HEK293 (cell line): ENCODE results near the gene COX7A2.

Experiments used
- CTCF ChIA-PET: fragments of 350-600 bp; formaldehyde crosslinking; extraction: SDS; loops from one replicate; lab custom pipeline; 2021; ENCODE audit warnings: antibody characterized with exemption; lab: Yijun Ruan, JAX
- POLR2A ChIA-PET: fragments of 300-600 bp; formaldehyde crosslinking; extraction: SDS; loops from one replicate; lab custom pipeline; 2020; ENCODE audit warnings: antibody characterized with exemption, inconsistent platforms; lab: Yijun Ruan, JAX
- H3K27ac ChIP-seq: fragments of 200-500 bp; sonication (Bioruptor generic); 2 replicates; pipeline ENCODE4 v1.5.1; 2014; ENCODE audit warnings: low read depth, low read length, control low read depth, inconsistent platforms; ENCODE audit errors: extremely low read depth
- H3K36me3 ChIP-seq, 2 experiments: fragments of 200-500 bp in 1 of 2; sonication (Bioruptor generic) in 1 of 2; 1 replicate in 1 of 2; 2 replicates in 1 of 2; pipeline ENCODE4 v1.5.1; 2014 to 2017; ENCODE audit warnings: inconsistent platforms in 2 of 2, low read length in 2 of 2; ENCODE audit not compliant: control insufficient read depth in 2 of 2, insufficient read depth in 1 of 2
- H3K4me1 ChIP-seq: fragments of 200-500 bp; sonication (Bioruptor generic); 2 replicates; pipeline ENCODE4 v1.5.1; 2014; ENCODE audit warnings: mild to moderate bottlenecking, low read length, inconsistent platforms; ENCODE audit not compliant: control insufficient read depth, insufficient read depth
- H3K4me3 ChIP-seq: 2 replicates; pipeline ENCODE4 v1.5.1; 2011; ENCODE audit warnings: low read depth, mild to moderate bottlenecking, control low read depth, low read length, moderate library complexity
- H3K9me3 ChIP-seq: fragments of 200-500 bp; sonication (Bioruptor generic); 2 replicates; pipeline ENCODE4 v1.5.1; 2014; ENCODE audit warnings: low read depth, low read length, inconsistent platforms; ENCODE audit not compliant: control insufficient read depth, insufficient read depth
- REST ChIP-seq: fragments of 450-650 bp; formaldehyde crosslinking; IDR thresholded peaks from 2 replicates; pipeline ENCODE4 v1.5.1; 2016; ENCODE audit warnings: missing biosample characterization, missing genetic modification characterization
- SP7 ChIP-seq: fragments of 450-650 bp; formaldehyde crosslinking; IDR thresholded peaks from 2 replicates; pipeline ENCODE4 v1.5.1; 2016; ENCODE audit warnings: missing biosample characterization, missing genetic modification characterization
- ZBTB48 ChIP-seq: fragments of 450-650 bp; formaldehyde crosslinking; IDR thresholded peaks from 2 replicates; pipeline ENCODE4 v1.5.1; 2016; ENCODE audit warnings: missing biosample characterization, missing genetic modification characterization
- ZNF169 ChIP-seq: fragments of 450-650 bp; formaldehyde crosslinking; IDR thresholded peaks from 2 replicates; pipeline ENCODE4 v1.5.1; 2016; ENCODE audit warnings: missing biosample characterization, missing genetic modification characterization
- ZNF394 ChIP-seq: fragments of 450-650 bp; formaldehyde crosslinking; IDR thresholded peaks from 2 replicates; pipeline ENCODE4 v1.5.1; 2016; ENCODE audit warnings: missing biosample characterization, missing genetic modification characterization, mild to moderate bottlenecking, moderate library complexity, borderline replicate concordance
- ZNF404 ChIP-seq: fragments of 450-650 bp; formaldehyde crosslinking; IDR thresholded peaks from 2 replicates; pipeline ENCODE4 v1.5.1; 2017; ENCODE audit warnings: missing biosample characterization, missing genetic modification characterization
- ZNF624 ChIP-seq: fragments of 450-650 bp; formaldehyde crosslinking; IDR thresholded peaks from 2 replicates; pipeline ENCODE4 v1.5.1; 2017; ENCODE audit warnings: missing biosample characterization, missing genetic modification characterization
- ZNF629 ChIP-seq: fragments of 450-650 bp; formaldehyde crosslinking; IDR thresholded peaks from 2 replicates; pipeline ENCODE4 v1.5.1; 2017; ENCODE audit warnings: missing biosample characterization, missing genetic modification characterization
- ZNF654 ChIP-seq: fragments of 450-650 bp; formaldehyde crosslinking; IDR thresholded peaks from 2 replicates; pipeline ENCODE4 v1.5.1; 2016; ENCODE audit warnings: low read depth, missing biosample characterization, missing genetic modification characterization
- ZNF677 ChIP-seq: fragments of 450-650 bp; IDR thresholded peaks from 2 replicates; pipeline ENCODE4 v1.5.0; 2018; ENCODE audit warnings: missing biosample characterization, mild to moderate bottlenecking, missing genetic modification characterization, moderate library complexity
- ZNF707 ChIP-seq: fragments of 450-650 bp; formaldehyde crosslinking; IDR thresholded peaks from 2 replicates; pipeline ENCODE4 v1.5.1; 2016; ENCODE audit warnings: missing biosample characterization, missing genetic modification characterization
- ZNF76 ChIP-seq: fragments of 450-650 bp; formaldehyde crosslinking; IDR thresholded peaks from 2 replicates; pipeline ENCODE4; 2016; ENCODE audit warnings: low read depth, missing biosample characterization, missing genetic modification characterization, borderline replicate concordance
- ZNF791 ChIP-seq: fragments of 450-650 bp; formaldehyde crosslinking; IDR thresholded peaks from 2 replicates; pipeline ENCODE4 v1.5.1; 2016; ENCODE audit warnings: missing biosample characterization, missing genetic modification characterization
- ZSCAN30 ChIP-seq: fragments of 450-650 bp; IDR thresholded peaks from 2 replicates; pipeline ENCODE4 v1.5.1; 2018; ENCODE audit warnings: missing biosample characterization, mild to moderate bottlenecking, missing genetic modification characterization, moderate library complexity
- ZSCAN5A ChIP-seq: fragments of 450-650 bp; formaldehyde crosslinking; IDR thresholded peaks from 2 replicates; pipeline ENCODE4 v1.5.1; 2016; ENCODE audit warnings: missing biosample characterization, missing genetic modification characterization
- ZXDB ChIP-seq: fragments of 450-650 bp; formaldehyde crosslinking; IDR thresholded peaks from 2 replicates; pipeline ENCODE4 v1.5.1; 2016; ENCODE audit warnings: missing biosample characterization, missing genetic modification characterization
- TF ChIP-seq, protein P1 (sequence below): fragments of 450-650 bp; formaldehyde crosslinking; IDR thresholded peaks from 2 replicates; pipeline ENCODE4 v1.5.1; 2016; ENCODE audit warnings: missing biosample characterization, missing genetic modification characterization
- TF ChIP-seq, protein P2 (sequence below): fragments of 450-650 bp; formaldehyde crosslinking; IDR thresholded peaks from 2 replicates; pipeline ENCODE4 v1.5.1; 2016; ENCODE audit warnings: missing biosample characterization, missing genetic modification characterization, borderline replicate concordance
- TF ChIP-seq, protein P3 (sequence below): fragments of 450-650 bp; formaldehyde crosslinking; IDR thresholded peaks from 2 replicates; pipeline ENCODE4 v1.5.1; 2016; ENCODE audit warnings: missing biosample characterization, missing genetic modification characterization

Gene COX7A2

DNA sequence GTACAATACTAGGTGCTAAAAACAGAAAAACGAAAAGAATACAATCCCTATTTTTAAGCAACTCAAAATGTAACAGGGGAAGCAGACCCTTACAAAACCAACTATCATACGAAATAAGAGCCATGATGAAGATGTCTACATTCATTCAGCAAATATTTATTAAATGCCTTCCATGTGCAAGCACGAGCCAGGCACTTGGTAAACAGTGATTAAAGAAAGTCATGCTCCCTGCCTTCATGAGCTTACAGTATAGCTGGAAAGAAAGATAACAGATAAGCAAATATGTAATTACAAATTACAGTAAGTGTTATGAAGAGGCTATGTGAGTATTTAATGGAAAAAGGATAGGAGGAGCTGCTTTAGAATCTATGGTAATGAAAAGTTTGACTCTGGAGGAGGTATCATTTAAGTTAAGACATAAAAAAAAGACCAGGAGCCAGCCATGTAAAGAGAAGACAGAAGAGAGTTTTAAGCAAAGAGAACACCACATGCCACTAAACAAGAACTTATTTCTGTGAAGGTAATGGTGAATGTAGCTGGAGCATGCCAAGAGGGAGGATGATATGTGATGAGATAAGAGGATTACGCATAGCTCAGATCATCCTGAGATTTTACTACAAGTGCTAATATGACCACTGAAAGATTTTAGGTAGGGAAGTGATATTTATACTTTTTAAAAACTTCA, 19.3 kb upstream of the COX7A2 start:
- no peak overlapping the region for H3K27ac ChIP-seq
- no peaks in the 10 kb centered on the region for H3K9me3 ChIP-seq
- POLR2A ChIA-PET: interaction anchor here (1.0 kb wide), 1 partner anchor 12 kb away, joined by 3 read pairs; no protein-coding TSS in a partner anchor
- peaks cover 10% of the 10 kb centered on the region for H3K4me1 ChIP-seq
- CTCF ChIA-PET: interaction anchor here (0.6 to 1.2 kb wide), 6 partner anchors 8 to 300 kb away, joined by 3 to 4 read pairs (median 3); no protein-coding TSS in a partner anchor
- H3K36me3 ChIP-seq: peaks cover 26 to 61% of the 10 kb centered on the region in 2 experiments
- TF ChIP-seq ZNF624 (tag by site-specific recombination) (no peak), ZXDB (tag by site-specific recombination) (no peak), ZNF629 (no peak), ZNF654 (tag by site-specific recombination) (no peak), ZBTB48 (tag by site-specific recombination) (no peak), ZSCAN5A (tag by site-specific recombination) (no peak)
- no peak overlapping the region for H3K4me3 ChIP-seq

GRCh38 chr6:75261299-75261698, 17.7 kb upstream of the COX7A2 start:
- Histone ChIP-seq H3K4me3 (no peak overlapping the region), H3K27ac (no peak overlapping the region), H3K4me1 (no peaks in the 10 kb centered on the region), H3K36me3 (peaks cover 26 to 75% of the 10 kb centered on the region in 2 experiments), H3K9me3 (no peaks in the 10 kb centered on the region)
- CTCF ChIA-PET: interaction anchor here (0.9 to 1.4 kb wide), 3 partner anchors 9 to 53 kb away, joined by 3 to 8 read pairs (median 4); no protein-coding TSS in a partner anchor
- POLR2A ChIA-PET: no interaction called here
- TF ChIP-seq ZNF404 (tag by site-specific recombination) (no peak), ZNF76 (tag by site-specific recombination) (no peak), ZNF707 (tag by site-specific recombination) (no peak), ZNF677 (tag by site-specific recombination) (no peak), REST (tag by site-specific recombination) (no peak), ZNF791 (tag by site-specific recombination) (no peak), ZSCAN30 (no peak), ZNF394 (tag by site-specific recombination) (no peak), SP7 (tag by site-specific recombination) (no peak), ZNF169 (tag by site-specific recombination) (no peak)
- TF ChIP-seq, protein P1, sequence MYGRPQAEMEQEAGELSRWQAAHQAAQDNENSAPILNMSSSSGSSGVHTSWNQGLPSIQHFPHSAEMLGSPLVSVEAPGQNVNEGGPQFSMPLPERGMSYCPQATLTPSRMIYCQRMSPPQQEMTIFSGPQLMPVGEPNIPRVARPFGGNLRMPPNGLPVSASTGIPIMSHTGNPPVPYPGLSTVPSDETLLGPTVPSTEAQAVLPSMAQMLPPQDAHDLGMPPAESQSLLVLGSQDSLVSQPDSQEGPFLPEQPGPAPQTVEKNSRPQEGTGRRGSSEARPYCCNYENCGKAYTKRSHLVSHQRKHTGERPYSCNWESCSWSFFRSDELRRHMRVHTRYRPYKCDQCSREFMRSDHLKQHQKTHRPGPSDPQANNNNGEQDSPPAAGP (tag by site-specific recombination): no peak
- TF ChIP-seq, protein P2, sequence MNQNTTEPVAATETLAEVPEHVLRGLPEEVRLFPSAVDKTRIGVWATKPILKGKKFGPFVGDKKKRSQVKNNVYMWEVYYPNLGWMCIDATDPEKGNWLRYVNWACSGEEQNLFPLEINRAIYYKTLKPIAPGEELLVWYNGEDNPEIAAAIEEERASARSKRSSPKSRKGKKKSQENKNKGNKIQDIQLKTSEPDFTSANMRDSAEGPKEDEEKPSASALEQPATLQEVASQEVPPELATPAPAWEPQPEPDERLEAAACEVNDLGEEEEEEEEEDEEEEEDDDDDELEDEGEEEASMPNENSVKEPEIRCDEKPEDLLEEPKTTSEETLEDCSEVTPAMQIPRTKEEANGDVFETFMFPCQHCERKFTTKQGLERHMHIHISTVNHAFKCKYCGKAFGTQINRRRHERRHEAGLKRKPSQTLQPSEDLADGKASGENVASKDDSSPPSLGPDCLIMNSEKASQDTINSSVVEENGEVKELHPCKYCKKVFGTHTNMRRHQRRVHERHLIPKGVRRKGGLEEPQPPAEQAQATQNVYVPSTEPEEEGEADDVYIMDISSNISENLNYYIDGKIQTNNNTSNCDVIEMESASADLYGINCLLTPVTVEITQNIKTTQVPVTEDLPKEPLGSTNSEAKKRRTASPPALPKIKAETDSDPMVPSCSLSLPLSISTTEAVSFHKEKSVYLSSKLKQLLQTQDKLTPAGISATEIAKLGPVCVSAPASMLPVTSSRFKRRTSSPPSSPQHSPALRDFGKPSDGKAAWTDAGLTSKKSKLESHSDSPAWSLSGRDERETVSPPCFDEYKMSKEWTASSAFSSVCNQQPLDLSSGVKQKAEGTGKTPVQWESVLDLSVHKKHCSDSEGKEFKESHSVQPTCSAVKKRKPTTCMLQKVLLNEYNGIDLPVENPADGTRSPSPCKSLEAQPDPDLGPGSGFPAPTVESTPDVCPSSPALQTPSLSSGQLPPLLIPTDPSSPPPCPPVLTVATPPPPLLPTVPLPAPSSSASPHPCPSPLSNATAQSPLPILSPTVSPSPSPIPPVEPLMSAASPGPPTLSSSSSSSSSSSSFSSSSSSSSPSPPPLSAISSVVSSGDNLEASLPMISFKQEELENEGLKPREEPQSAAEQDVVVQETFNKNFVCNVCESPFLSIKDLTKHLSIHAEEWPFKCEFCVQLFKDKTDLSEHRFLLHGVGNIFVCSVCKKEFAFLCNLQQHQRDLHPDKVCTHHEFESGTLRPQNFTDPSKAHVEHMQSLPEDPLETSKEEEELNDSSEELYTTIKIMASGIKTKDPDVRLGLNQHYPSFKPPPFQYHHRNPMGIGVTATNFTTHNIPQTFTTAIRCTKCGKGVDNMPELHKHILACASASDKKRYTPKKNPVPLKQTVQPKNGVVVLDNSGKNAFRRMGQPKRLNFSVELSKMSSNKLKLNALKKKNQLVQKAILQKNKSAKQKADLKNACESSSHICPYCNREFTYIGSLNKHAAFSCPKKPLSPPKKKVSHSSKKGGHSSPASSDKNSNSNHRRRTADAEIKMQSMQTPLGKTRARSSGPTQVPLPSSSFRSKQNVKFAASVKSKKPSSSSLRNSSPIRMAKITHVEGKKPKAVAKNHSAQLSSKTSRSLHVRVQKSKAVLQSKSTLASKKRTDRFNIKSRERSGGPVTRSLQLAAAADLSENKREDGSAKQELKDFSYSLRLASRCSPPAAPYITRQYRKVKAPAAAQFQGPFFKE: no peak
- TF ChIP-seq, protein P3, sequence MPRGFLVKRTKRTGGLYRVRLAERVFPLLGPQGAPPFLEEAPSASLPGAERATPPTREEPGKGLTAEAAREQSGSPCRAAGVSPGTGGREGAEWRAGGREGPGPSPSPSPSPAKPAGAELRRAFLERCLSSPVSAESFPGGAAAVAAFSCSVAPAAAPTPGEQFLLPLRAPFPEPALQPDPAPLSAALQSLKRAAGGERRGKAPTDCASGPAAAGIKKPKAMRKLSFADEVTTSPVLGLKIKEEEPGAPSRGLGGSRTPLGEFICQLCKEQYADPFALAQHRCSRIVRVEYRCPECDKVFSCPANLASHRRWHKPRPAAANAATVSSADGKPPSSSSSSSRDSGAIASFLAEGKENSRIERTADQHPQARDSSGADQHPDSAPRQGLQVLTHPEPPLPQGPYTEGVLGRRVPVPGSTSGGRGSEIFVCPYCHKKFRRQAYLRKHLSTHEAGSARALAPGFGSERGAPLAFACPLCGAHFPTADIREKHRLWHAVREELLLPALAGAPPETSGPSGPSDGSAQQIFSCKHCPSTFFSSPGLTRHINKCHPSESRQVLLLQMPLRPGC: no peak
